ENCODE data around the gene CLIC1.
A peak's percentile ranks its signal among the peaks of the same experiment; 100 is the strongest.
"Not testable (repeated sequence)": the region's sequence is repeated elsewhere in the genome, so short reads cannot be mapped to it uniquely, and the experiment has no call there.

The CLIC1 gene

DNA sequence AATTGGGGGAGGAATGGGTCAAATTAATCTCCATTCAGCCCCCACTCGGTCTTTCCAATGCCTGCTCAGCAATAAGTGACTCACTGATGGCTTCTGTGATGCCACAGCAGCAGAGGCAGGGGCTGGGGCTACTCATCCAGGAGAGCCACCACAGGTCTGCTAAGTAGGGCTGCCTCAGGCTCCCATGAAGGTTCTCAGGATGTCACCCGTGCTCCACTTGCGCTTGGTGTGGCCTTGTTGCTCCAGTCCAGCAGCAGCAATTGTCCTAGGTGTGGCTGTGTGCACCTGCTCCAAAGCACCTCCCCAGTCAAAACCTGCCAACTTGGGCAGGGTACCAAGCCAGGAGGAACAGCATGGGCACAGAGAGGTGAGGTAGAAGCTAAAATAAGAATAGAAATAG lies 14.2 kb downstream of the CLIC1 start:
- DNase-seq (ENCODE audit: low read depth in 2 of 2) = no peak

GRCh38 chr6:31721351-31722020 lies 14.8 kb downstream of the CLIC1 start, which contains the start of gene LY6G6C:
Gene LY6G6C (minus strand): TSS chr6:31721746. CDS start chr6:31721679, 67 bp downstream.
- DNase-seq (ENCODE audit: low read depth in 2 of 2) = no peak

- DNase-seq (ENCODE audit: low read depth in 2 of 2) = no peak
These were observed 16.0 kb downstream of the CLIC1 start for GRCh38 chr6:31720196-31720770.

GRCh38 chr6:31719001-31719400 lies 17.3 kb downstream of the CLIC1 start:
- no peak for DNase-seq (ENCODE audit: low read depth in 2 of 2)

DNA sequence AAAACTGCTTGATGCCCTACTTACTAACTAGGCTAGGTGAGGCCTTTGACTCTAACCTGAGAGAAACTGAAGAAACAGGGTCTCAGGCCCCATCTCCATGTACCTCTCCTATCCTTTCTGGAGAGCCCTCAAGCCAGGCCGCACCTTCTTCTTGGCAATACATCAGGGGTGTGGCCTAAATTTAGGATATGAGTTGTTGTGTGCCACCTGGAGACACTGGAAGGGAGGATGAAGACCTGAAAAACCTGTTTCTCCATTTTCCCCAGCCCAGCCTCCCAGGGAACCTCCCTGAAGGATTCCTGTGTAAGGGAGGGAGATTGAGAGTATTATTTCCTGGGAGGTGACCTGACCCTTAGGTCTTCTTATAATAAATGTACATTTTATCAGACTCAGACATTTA lies 18.1 kb downstream of the CLIC1 start:
- no peak for DNase-seq (ENCODE audit: low read depth in 2 of 2)

DNA sequence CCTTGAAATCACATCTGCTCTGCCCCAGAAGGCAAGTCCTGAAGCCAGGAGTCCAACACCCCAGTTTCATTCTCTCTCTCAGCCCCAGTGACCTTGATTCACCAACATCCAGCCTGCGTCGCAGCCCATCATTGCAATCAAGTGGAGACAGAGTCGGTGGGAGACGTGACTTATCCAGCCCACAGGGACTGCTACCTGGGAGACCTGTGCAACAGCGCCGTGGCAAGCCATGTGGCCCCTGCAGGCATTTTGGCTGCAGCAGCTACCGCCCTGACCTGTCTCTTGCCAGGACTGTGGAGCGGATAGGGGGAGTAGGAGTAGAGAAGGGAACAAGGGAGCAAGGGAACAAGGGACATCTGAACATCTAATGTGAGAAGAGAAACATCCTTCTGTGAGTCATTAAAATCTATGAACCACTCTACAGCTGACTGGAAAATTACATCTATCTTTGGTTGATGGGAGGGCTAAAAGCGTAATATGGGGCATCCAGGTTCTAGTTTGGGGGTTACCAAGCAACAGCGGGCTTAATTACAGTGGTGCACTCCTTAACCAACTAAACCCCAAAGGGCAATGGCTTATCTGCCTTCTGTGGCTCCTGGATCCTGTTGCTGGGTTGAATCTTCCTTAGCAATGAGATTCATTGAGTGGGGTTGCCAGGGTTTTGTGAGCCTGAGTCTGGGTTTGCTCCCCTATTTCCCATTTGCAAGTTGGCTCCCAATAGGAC lies 18.7 kb downstream of the CLIC1 start:
- no peak for DNase-seq (ENCODE audit: low read depth in 2 of 2)

DNA sequence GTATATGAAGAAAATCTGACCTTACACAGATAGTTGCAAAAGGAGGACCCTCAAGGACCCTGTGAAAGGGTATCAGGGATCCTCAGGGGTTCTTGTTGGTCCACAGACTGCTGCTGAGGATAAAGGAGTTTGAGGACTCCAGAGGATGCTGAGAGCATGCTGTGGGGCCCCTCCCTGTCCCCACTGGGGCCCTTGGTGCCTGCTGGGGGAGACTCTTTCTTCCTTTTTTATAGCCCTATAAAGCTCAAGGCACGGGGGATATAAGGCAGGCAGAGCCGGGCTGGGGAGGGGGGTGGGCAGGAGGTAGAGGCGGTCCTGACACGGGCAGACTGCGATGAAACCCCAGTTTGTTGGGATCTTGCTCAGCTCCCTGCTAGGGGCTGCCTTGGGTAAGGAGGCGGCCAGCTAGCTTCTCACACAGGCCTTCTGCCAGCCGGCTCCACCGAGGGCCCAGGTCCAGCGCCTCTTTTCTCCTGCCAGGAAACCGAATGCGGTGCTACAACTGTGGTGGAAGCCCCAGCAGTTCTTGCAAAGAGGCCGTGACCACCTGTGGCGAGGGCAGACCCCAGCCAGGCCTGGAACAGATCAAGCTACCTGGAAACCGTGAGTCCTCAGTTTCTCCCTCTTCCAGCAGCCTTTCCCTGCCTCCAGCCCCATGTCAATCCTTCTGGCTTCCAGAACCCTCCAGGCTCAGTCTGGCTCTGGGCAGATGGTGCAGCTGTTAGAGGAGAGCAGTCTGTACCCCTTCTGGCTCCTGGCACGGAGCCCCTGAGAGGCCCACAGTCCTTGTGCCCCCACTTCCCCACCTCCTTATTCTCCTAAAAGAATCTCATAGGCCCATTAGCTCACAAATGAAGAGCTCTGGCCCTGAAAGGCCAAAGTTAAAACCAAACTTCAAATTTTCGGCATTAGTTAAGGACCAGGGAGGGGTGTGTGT lies 21.0 kb downstream of the CLIC1 start, which contains the start of gene LY6G6D:
LY6G6D (plus strand) TSS at position 327 of the 937 bp plus-strand sequence; CDS start at position 335, 8 bp downstream.
- DNase-seq (ENCODE audit: low read depth in 2 of 2) = no peak

DNA sequence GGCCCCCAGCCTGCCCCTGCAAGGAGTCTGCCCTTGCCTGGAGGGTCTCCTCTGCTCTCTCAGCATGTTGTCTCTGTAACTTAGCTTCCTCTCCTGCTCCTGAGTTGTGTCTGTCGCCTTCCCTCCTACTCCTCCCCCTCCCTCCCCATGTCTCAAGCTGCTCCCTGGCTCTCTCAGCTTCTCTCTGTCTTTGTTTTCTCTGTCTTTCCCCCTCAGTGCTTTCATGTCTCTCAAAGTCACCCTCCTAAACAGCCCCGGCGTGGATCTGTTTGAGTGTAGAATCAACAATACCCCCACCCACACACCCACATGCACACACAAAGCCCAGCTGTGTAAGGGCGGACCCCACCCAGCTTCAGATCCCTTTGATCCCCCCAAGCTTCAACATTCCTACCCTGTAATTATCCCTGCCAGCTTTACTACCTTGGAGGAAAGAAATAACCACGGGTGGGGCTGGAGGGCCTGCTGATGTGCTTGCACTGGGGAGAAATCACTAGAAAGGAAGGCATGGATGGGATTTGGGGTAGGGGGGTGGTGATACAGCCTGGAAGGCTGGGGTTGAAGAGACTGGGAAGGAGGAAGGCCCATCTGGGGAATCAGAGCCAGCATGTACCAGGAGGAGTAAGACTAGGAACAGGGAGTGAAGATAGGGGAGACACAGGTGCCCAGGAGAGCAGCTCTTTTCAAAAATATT lies 22.2 kb downstream of the CLIC1 start:
- no peak for DNase-seq (ENCODE audit: low read depth in 2 of 2)

- DNase-seq (ENCODE audit: low read depth in 2 of 2) = no peak
These were observed 22.9 kb downstream of the CLIC1 start for GRCh38 chr6:31713465-31713864.

DNA sequence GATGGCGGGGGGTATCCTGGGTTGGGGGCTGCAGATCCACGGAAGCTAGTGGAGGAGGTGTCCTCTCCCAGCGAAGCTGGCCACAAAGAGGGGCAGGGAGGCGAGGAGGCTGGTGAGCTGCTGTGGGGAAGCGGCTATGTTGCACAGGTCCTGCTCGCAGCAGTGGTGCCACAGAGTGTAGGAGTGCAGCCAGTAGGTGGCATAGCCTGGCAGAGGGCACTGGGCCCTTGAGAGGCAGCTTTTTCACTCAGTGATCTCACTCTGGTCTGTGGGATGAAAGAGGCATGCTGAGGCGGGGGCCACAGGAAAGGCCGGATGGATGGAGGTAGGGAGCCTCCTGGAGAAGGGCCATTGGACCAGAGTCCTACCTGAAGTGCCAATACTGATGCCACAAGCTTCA lies 24.0 kb downstream of the CLIC1 start:
- DNase-seq (ENCODE audit: low read depth in 2 of 2) = no peak

GRCh38 chr6:31711233-31711632 lies 25.1 kb downstream of the CLIC1 start:
- no peak for DNase-seq (ENCODE audit: low read depth in 2 of 2)

GRCh38 chr6:31710523-31711219 lies 25.7 kb downstream of the CLIC1 start:
- DNase-seq (ENCODE audit: low read depth in 2 of 2) = no peak

DNA sequence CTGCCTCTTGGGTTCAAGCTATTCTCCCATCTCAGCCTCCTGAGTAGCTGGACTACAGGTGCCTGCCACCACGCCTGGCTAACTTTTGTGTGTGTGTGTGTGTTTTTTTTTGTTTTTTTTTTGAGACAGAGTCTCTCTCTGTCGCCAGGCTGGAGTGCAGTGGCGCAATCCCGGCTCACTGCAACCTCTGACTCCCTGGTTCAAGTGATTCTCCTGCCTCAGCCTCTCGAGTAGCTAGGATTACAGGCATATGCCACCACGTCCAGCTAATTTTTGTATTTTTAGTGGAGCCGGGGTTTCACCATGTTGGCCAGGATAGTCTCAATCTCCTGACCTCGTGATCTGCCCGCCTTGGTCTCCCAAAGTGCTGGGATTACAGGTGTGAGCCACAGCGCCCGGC lies 27.2 kb downstream of the CLIC1 start:
- not testable (repeated sequence) for DNase-seq (ENCODE audit: low read depth in 2 of 2)

DNA sequence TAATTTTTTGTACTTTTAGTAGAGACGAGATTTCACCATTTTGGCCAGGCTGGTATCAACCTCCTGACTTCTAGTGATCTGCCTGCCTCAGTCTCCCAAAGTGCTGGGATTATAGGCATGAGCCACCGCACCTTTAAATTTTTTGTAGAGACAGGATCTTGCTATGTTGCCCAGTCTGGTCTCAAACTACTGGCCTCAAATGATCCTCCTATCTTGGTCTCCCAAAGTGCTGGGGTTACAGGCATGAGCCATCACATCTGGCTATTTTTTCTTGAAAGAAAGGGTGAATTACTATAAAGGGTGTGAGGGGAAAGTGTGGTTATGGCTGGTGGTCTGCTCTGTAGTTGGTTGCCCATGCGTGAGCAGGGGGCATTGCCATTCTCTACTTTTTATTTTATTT lies 28.1 kb downstream of the CLIC1 start:
- no peak for DNase-seq (ENCODE audit: low read depth in 2 of 2)

GRCh38 chr6:31707701-31708100 lies 28.6 kb downstream of the CLIC1 start:
- no peak for DNase-seq (ENCODE audit: low read depth in 2 of 2)

GRCh38 chr6:31706599-31706998 lies 29.7 kb downstream of the CLIC1 start, which contains the start of gene LY6G6F:
Gene LY6G6F (plus strand): TSS chr6:31706866. CDS start chr6:31706907, 41 bp downstream.
- no peak for DNase-seq (ENCODE audit: low read depth in 2 of 2)

DNA sequence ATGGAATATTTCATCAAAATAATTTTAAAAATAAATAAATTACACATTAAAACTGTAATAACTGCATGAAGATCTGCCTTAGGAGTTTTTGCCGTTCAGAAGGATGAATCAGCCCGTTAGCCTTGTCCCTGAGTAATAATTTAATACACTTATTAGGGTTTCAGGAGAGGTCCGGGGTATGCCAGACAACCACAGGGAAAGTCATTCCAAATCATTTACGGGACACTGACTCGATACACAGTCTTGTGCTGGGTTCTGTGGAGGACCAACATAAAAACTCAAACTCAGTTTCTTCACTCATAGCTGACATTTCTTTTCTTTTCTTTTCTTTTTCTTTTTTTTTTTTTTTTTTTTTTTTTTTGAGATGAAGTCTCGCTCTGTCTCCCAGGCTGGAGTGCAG lies 30.4 kb downstream of the CLIC1 start:
- DNase-seq (ENCODE audit: low read depth in 2 of 2) = no peak

GRCh38 chr6:31702819-31703716 lies 33.3 kb downstream of the CLIC1 start, which contains the start of gene ABHD16A:
Gene ABHD16A (minus strand): TSS chr6:31703324. CDS start chr6:31703281, 43 bp downstream.
- peak; percentile 94 to 95 for DNase-seq (ENCODE audit: low read depth in 2 of 2)

DNA sequence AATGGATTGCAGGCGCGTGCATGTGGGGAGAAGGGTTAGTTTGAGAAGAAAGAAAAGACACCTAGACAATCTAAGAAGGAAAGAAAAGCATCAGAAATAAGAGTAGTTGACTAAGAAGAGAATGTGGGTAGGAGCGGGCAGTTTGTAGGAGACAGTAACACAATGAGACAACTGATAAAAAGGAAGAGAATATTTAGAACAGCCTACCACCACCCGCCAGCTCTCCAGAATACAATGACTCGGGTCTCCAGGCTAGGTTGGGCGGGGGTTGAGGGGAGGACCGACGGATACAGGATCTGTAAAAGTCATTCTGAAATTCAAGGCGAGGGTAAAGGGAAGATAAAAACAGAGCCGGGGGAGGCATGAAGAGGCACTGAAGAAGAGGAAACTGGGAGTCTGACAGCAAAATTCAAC lies 33.9 kb downstream of the CLIC1 start:
- DNase-seq (ENCODE audit: low read depth in 2 of 2) = no peak

Measured in fibroblast of skin of left biceps (primary cell).